ENCODE results near the gene CH25H. TPM values are rescaled to one million over a fixed set of nuclear protein-coding genes. Genes with fewer than 3 reads are reported as not detected.
"Not testable (repeated sequence)": the region's sequence is repeated elsewhere in the genome, so short reads cannot be mapped to it uniquely, and the experiment has no call there.

Gene CH25H
- total RNA-seq, 1 experiment from 2014 or later: not detected

DNA sequence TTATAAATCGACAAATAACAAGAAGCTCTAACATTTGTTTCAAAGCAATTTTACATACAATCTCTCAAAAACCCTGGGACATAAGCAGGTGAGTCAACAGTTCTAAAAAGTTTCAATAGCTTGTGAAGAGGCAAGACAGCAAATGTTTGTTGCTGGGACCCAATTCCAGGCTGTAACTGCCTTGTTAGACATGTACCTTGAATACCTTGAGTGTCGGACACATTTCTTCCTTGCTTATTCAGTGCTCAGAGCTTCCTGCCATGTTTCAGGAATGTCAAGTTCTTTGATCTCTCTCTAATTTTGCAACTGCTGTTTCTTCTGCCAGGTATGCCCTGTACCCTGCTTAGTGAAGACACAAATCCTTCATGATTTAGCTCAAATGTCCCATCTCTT lies 5.1 kb downstream of the CH25H start:
- BruUV-seq (replicated peaks): no TSS peak
- CTCF ChIA-PET: no interaction called here

DNA sequence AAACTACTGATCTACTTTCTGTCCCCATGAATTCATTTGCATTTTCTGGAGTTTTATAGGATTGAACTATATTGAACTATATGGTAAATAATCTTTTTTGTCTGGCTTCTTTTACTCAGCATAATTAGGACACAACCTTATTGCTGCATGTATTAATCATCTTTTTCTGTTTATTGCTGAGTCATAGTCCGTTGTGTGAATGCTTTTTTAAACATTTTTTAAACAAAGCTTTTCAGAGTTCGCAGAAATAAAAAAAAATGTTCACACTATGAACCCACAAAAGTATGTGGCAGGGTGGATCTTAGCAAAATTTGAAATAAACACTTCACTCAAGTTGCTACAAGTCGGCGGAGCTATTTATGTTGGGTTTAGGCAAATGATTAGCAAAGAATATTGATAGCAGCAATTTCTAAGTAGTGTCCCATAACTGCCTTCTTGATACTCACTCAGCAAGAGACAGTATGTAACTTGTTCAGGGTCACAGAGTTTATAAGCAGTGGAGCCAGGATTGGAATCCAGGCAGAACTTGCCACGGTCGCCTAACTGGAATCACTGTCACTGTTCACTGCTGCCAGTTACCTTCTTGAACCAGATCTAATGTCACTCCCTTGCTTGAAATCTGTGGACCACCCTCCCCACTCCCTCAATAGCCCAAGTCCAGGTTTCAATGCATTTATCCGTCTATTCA lies 5.6 kb downstream of the CH25H start:
- Histone ChIP-seq H3K4me1 (replicated peaks; ENCODE audit: insufficient read depth) (no peaks in the 10 kb centered on the region), H3K9me3 (ENCODE audit: insufficient read depth, low read depth) (peaks cover 3% of the 10 kb centered on the region; the same call in 1 of the 2 replicates), H3K27me3 (ENCODE audit: insufficient read depth, low read depth) (no peaks in the 10 kb centered on the region), H2AFZ (no peak overlapping the region), H3K9me2 (ENCODE audit: insufficient read depth) (no peaks in the 10 kb centered on the region), H4K20me1 (ENCODE audit: insufficient read depth) (no peaks in the 10 kb centered on the region), H3K4me2 (no peak overlapping the region), H3K4me3 (no peak overlapping the region), H3F3A (ENCODE audit: insufficient read depth, low read depth) (no peaks in the 10 kb centered on the region), H3K36me3 (ENCODE audit: low read depth) (no peaks in the 10 kb centered on the region), H3K79me2 (ENCODE audit: low read depth) (no peaks in the 10 kb centered on the region), H3K27ac (no peak overlapping the region)
- ChIA-PET POLR2A (ENCODE audit: unreplicated experiment) (no interaction called here), CTCF (no interaction called here)
- BruUV-seq (replicated peaks): no TSS peak
- DNase-seq: no peak
- TF ChIP-seq EZH2 (IDR thresholded peaks at IDR 0.05; ENCODE audit: low read depth): no peak
- TF ChIP-seq, protein P1, sequence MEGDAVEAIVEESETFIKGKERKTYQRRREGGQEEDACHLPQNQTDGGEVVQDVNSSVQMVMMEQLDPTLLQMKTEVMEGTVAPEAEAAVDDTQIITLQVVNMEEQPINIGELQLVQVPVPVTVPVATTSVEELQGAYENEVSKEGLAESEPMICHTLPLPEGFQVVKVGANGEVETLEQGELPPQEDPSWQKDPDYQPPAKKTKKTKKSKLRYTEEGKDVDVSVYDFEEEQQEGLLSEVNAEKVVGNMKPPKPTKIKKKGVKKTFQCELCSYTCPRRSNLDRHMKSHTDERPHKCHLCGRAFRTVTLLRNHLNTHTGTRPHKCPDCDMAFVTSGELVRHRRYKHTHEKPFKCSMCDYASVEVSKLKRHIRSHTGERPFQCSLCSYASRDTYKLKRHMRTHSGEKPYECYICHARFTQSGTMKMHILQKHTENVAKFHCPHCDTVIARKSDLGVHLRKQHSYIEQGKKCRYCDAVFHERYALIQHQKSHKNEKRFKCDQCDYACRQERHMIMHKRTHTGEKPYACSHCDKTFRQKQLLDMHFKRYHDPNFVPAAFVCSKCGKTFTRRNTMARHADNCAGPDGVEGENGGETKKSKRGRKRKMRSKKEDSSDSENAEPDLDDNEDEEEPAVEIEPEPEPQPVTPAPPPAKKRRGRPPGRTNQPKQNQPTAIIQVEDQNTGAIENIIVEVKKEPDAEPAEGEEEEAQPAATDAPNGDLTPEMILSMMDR (conservative IDR thresholded peaks at IDR 0.05): no peak
- intact Hi-C loops (cut with micrococcal nuclease; ENCODE audit: unreplicated experiment): no loop called here

More for the DNA sequence above, 5.1 kb downstream of the CH25H start:
- no peaks in the 10 kb centered on the region for H3K79me2 ChIP-seq (ENCODE audit: low read depth)
- H3K27ac ChIP-seq: no peak overlapping the region
- H3K27me3 ChIP-seq (ENCODE audit: insufficient read depth, low read depth): no peaks in the 10 kb centered on the region
- no peak overlapping the region for H3K4me2 ChIP-seq
- TF ChIP-seq, protein P1 (conservative IDR thresholded peaks at IDR 0.05): no peak
- no peak for TF ChIP-seq EZH2 (IDR thresholded peaks at IDR 0.05; ENCODE audit: low read depth)
- H3K4me3 ChIP-seq: no peak overlapping the region
- H3F3A ChIP-seq (ENCODE audit: insufficient read depth, low read depth): no peaks in the 10 kb centered on the region
- H4K20me1 ChIP-seq (ENCODE audit: insufficient read depth): no peaks in the 10 kb centered on the region
- DNase-seq: no peak
- intact Hi-C loops (cut with micrococcal nuclease; ENCODE audit: unreplicated experiment): no loop called here
- POLR2A ChIA-PET (ENCODE audit: unreplicated experiment): no interaction called here
- H3K9me3 ChIP-seq (ENCODE audit: insufficient read depth, low read depth): peaks cover 3% of the 10 kb centered on the region; the same call in 1 of the 2 replicates
- no peak overlapping the region for H2AFZ ChIP-seq
- no peaks in the 10 kb centered on the region for H3K4me1 ChIP-seq (replicated peaks; ENCODE audit: insufficient read depth)
- H3K9me2 ChIP-seq (ENCODE audit: insufficient read depth): no peaks in the 10 kb centered on the region
- H3K36me3 ChIP-seq (ENCODE audit: low read depth): no peaks in the 10 kb centered on the region

DNA sequence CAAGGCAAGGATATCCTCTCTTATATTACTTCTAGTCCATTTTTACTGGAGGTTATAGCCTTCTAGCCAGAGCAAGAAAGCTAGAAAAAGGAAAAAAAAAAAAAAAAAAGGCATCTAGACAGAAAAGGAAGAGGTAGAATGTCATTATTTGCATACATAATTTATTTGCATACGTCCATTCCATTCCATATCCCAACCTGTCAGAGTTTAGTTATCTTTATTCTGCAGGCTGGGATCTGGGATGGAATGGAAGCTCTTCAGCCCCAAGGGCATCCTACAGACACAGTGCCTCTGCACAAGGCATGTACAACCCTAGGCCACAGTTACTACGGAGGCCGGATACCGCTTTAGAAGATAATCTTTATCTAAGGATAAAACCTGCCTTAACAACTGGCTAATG lies 9.6 kb downstream of the CH25H start:
- no peak for TF ChIP-seq EZH2 (IDR thresholded peaks at IDR 0.05; ENCODE audit: low read depth)
- TF ChIP-seq, protein P1 (conservative IDR thresholded peaks at IDR 0.05): no peak
- H3K4me1 ChIP-seq (replicated peaks; ENCODE audit: insufficient read depth): no peaks in the 10 kb centered on the region
- H3K9me2 ChIP-seq (ENCODE audit: insufficient read depth): no peaks in the 10 kb centered on the region; the same call in 1 of the 2 replicates
- intact Hi-C loops (cut with micrococcal nuclease; ENCODE audit: unreplicated experiment): no loop called here
- H3K4me2 ChIP-seq: no peak overlapping the region
- no peak overlapping the region for H3K4me3 ChIP-seq
- ChIA-PET POLR2A (ENCODE audit: unreplicated experiment) (no interaction called here), CTCF (no interaction called here)
- no peak overlapping the region for H2AFZ ChIP-seq
- H3K27ac ChIP-seq: no peak overlapping the region
- no peak for DNase-seq
- no peaks in the 10 kb centered on the region for H4K20me1 ChIP-seq (ENCODE audit: insufficient read depth)
- no peaks in the 10 kb centered on the region for H3K79me2 ChIP-seq (ENCODE audit: low read depth)
- no peaks in the 10 kb centered on the region for H3K9me3 ChIP-seq (ENCODE audit: insufficient read depth, low read depth)
- no peaks in the 10 kb centered on the region for H3K36me3 ChIP-seq (ENCODE audit: low read depth)
- BruUV-seq (replicated peaks): no TSS peak
- no peaks in the 10 kb centered on the region for H3F3A ChIP-seq (ENCODE audit: insufficient read depth, low read depth)
- H3K27me3 ChIP-seq (ENCODE audit: insufficient read depth, low read depth): no peaks in the 10 kb centered on the region

DNA sequence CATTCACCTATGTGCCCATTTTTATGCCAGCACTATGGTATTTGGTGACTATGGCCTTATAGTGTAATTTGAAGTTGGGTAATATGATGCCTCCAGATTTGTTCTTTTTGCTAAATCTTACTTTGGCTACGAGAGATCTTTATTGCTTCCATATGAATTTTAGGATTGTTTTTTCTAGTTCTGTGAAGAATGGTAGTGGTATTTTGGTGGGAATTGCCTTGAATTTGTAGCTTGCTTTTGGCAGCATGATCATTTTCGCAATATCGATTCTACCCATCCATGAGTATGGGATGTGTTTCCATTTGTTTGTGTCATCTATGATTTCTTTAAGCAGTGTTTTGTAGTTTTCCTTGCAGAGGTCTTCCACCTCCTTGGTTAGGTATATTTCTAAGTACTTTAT lies 15.8 kb downstream of the CH25H start:
- H3K4me1 ChIP-seq (replicated peaks; ENCODE audit: insufficient read depth); DNase-seq; H3K79me2 ChIP-seq (ENCODE audit: low read depth); CTCF ChIA-PET; H3K9me2 ChIP-seq (ENCODE audit: insufficient read depth); BruUV-seq (replicated peaks); H3K27ac ChIP-seq; intact Hi-C loops (cut with micrococcal nuclease; ENCODE audit: unreplicated experiment); H3K27me3 ChIP-seq (ENCODE audit: insufficient read depth, low read depth); H3K4me3 ChIP-seq; H3F3A ChIP-seq (ENCODE audit: insufficient read depth, low read depth); H3K4me2 ChIP-seq; H2AFZ ChIP-seq; POLR2A ChIA-PET (ENCODE audit: unreplicated experiment); H3K9me3 ChIP-seq (ENCODE audit: insufficient read depth, low read depth); H4K20me1 ChIP-seq (ENCODE audit: insufficient read depth); H3K36me3 ChIP-seq (ENCODE audit: low read depth): not testable (repeated sequence)
